Mesangial cell (primary cell): ENCODE data around the gene NF2. TPM values are rescaled to one million over a fixed set of nuclear protein-coding genes. Genes with fewer than 3 reads are reported as not detected.

ENCODE experiments used
- total RNA-seq: library from RNA; depleted of rRNA; stranded (reverse); fragments of >200 nt; gene quantifications from 2 replicates; pipeline ENCODE4 v1.2.3, GENCODE V29; 2015

Gene NF2
- total RNA-seq, result 107 and 135 TPM in 2 replicates

DNA sequence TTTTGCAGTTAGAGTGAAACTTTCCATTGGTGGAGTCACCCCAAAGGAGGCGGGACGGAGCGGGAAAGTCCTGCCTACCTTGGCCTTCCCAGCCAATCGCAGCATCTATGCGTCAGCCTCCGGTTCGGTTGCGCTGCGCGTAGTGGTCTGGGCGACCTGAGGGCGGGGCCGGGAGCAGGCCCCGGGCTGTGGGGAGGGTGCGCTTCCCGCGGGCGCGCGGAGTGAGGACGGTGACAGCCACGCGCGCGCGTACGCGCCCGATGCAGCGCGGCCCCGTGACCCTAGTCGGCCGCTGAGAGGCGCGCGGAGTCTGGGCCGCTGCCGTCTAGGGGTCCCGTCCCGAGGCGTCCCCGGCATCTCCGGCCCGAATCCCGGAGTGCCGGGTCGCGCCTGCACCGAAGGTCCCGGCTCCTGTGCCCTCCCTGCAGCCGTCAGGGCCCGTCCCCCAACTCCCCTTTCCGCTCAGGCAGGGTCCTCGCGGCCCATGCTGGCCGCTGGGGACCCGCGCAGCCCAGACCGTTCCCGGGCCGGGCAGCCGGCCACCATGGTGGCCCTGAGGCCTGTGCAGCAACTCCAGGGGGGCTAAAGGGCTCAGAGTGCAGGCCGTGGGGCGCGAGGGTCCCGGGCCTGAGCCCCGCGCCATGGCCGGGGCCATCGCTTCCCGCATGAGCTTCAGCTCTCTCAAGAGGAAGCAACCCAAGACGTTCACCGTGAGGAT, at the start of gene NF2:
NF2 (plus strand) TSS at position 276 of the 718 bp plus-strand sequence; CDS start at position 642, 366 bp downstream.

GRCh38 chr22:29719899-29720645, 116.6 kb downstream of the NF2 start, which contains the start of gene CABP7:
Gene CABP7 (plus strand): TSS chr22:29720003. CDS start chr22:29720425, 422 bp downstream.

Other genes with a start within 250 kb of the NF2 start
- 55.3 and 90.3 TPM in 2 replicates for gene AP1B1, start 215.1 kb upstream of the NF2 start, total RNA-seq
- not detected in 2 replicates for gene RFPL1, start 165.1 kb upstream of the NF2 start, total RNA-seq
- 1.0 and 2.0 TPM in 2 replicates for gene NEFH, start 123.4 kb upstream of the NF2 start, total RNA-seq
- 53.9 and 54.1 TPM in 2 replicates for gene THOC5, start 49.9 kb upstream of the NF2 start, total RNA-seq
- gene NIPSNAP1, start 22.5 kb upstream of the NF2 start, total RNA-seq, result 80.5 and 140 TPM in 2 replicates
- gene CABP7, start 116.4 kb downstream of the NF2 start, total RNA-seq, result under 0.01 TPM in 1 of 2 replicates, not detected in the other
- 27.7 and 29.2 TPM in 2 replicates for gene ZMAT5, start 163.4 kb downstream of the NF2 start, total RNA-seq
- 145 and 157 TPM in 2 replicates for gene UQCR10, start 163.7 kb downstream of the NF2 start, total RNA-seq
- 27.3 and 35.4 TPM in 2 replicates for gene ASCC2, start 234.6 kb downstream of the NF2 start, total RNA-seq